Adrenal gland (tissue), 12 donors: ENCODE measurements around the gene HIPK2. TPM values are rescaled to one million over a fixed set of nuclear protein-coding genes. Genes with fewer than 3 reads are reported as not detected.

Experiments
- DNase-seq, 7 donors: peaks; one replicate each; pipeline ENCODE4 v3.0.0-alpha.2; 2019 to 2020
- H3K27ac ChIP-seq, 5 donors: fragments of 200-600 bp; sonication (generic) in 4 of 5; 1 replicate in 3 of 5; 2 replicates in 2 of 5; pipeline versions ENCODE4 v1.5.1 to v1.8.0; 2016 to 2020; ENCODE audit warnings: mild to moderate bottlenecking in 1 of 5
- H3K27me3 ChIP-seq: fragments of 200-600 bp; 2 replicates; pipeline ENCODE4 v1.8.0; 2021
- H3K36me3 ChIP-seq, 2 donors: fragments of 200-600 bp; replicated peaks in 1 of 2; 1 replicate in 1 of 2; 2 replicates in 1 of 2; pipeline versions ENCODE4 v1.5.1 to v1.8.0; 2018 to 2022
- H3K4me1 ChIP-seq, 2 donors: fragments of 200-600 bp; replicated peaks in 1 of 2; 1 replicate in 1 of 2; 2 replicates in 1 of 2; pipeline versions ENCODE4 v1.5.1 to v1.8.0; 2018 to 2021
- H3K4me3 ChIP-seq, 4 donors: fragments of 200-600 bp; sonication (generic) in 3 of 4; one replicate each; pipeline ENCODE4 v1.5.1; 2016 to 2018
- H3K9me3 ChIP-seq, 3 donors: fragments of 200-600 bp; sonication (generic) in 1 of 3; replicated peaks in 1 of 3; 1 replicate in 2 of 3; 2 replicates in 1 of 3; pipeline versions ENCODE4 v1.5.1 to v1.8.0; 2016 to 2021
- CTCF ChIP-seq, 6 experiments: fragments of 450-650 bp in 4 of 6; fragments of 200-600 bp in 2 of 6; sonication (generic) in 1 of 6; IDR thresholded peaks; 1 replicate in 5 of 6; 2 replicates in 1 of 6; pipeline versions ENCODE4 v1.5.1 to v1.8.0; 2016 to 2021; ENCODE audit warnings: antibody characterized with exemption in 6 of 6, mild to moderate bottlenecking in 2 of 6, moderate library complexity in 1 of 6
- POLR2A ChIP-seq, 2 donors: fragments of 450-650 bp; IDR thresholded peaks; one replicate each; pipeline ENCODE4 v1.6.1; 2017; ENCODE audit warnings: antibody characterized with exemption in 2 of 2, mild to moderate bottlenecking in 2 of 2, moderate library complexity in 1 of 2
- WGBS, 4 donors: extraction: QIAGEN DNeasy Blood & Tissue Kit in 2 of 4; methylation state at CpG; one replicate each; pipeline versions ENCODE4 v1.1.5 to v1.1.7; 2013 to 2017; 5-methylcytosine and 5-hydroxymethylcytosine counted together
- intact Hi-C, 2 donors: fragments of 100-400 bp; cut with DNase I; formaldehyde crosslinking; loops; one replicate each; pipeline versions ENCODE4 v1.14.1 to v1.15.0; 2022 to 2023
- polyA plus RNA-seq, 3 donors: library from polyadenylated mRNA; stranded (reverse); fragments of 200-250 nt in 2 of 3; fragments of 350-450 nt in 1 of 3; fragmentation: Illumina TruSeq in 1 of 3; extraction: RNeasy Lipid Tissue Mini Kit (QIAGEN cat#74804) in 1 of 3; gene quantifications; one replicate each; pipeline ENCODE4 v1.2.3, GENCODE V29; 2013 to 2014
- total RNA-seq, 9 donors: library from RNA; depleted of rRNA in 4 of 9; stranded (reverse); fragments of >200 nt in 4 of 9; fragments of 120-200 nt in 1 of 9; fragmentation: NEBNext Ultra II Directional in 1 of 9; extraction: Animal tissue kit (Norgen Biotek cat#: 25700) in 1 of 9; gene quantifications; one replicate each; pipeline versions ENCODE4 v1.1.0 to v1.2.4, GENCODE V29; 2013 to 2023
- donor health status: healthy with polysubstance abuse.
- donor health status: Bipolar disorder and iron deficiency.
- donor health status: DM: yes; HTN: yes; CAD: no.
- donor health status: DM: no; HTN: no; CAD: no.
- donor health status: DM: no; HTN: no; CAD: no.
- donor health status: DM: yes; HTN: yes; CAD: no.

Gene HIPK2
- total and polyA plus RNA-seq, 12 donors: 4.7 to 82.4 (median 49.8) TPM

- Histone ChIP-seq H3K4me1 (no peaks in the 10 kb centered on the region), H3K36me3 (peaks cover 0 to 51% of the 10 kb centered on the region in 2 donors), H3K27me3 (no peaks in the 10 kb centered on the region), H3K4me3 (no peak overlapping the region), H3K27ac (no peak overlapping the region), H3K9me3 (no peaks in the 10 kb centered on the region)
- no peak for TF ChIP-seq POLR2A (IDR thresholded peaks at IDR 0.05)
- no peak for TF ChIP-seq CTCF (IDR thresholded peaks at IDR 0.05)
- DNase-seq: no peak
- intact Hi-C loops: loop anchor here (5.0 to 10.0 kb wide), 2 partner anchors 119 to 379 kb away; no protein-coding TSS in a partner anchor
- WGBS, 4 donors: 90 to 99% (median 93%) methylated on average over 4 of the region's 4 CpGs
These were observed 154.3 kb downstream of the HIPK2 start for GRCh38 chr7:139623518-139623917.

DNA sequence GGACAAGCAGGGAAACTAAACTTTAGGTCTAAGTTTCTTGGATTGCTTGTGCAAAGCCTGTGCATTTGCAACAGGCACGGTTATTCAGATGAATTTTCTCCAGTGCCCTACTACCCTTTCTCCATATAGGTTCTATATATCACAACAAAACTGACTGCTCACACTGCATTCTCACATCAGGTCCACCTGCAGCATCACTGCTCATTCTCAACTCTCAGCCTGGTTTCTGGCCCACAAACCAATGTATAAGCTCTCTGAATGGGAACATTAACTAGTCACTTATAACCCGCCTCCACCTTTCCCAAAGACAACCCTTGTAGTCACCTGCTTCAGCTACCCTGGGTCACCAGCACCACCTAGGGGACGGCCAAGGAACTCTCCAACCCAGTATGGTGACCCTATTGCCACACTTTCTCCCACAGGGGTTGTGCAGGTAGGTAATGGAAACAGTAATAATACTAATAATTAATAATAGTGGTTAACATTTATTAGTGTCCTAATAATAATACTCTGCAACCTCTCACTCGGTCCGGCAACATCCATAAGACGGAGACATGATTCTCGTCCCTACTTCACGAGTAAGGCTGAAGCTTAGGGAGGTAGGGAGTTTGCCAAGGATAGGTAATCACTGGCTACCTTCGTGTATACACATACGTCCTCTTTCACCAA is 157.0 kb downstream of the HIPK2 start:
- H3K9me3 ChIP-seq: no peaks in the 10 kb centered on the region
- no peaks in the 10 kb centered on the region for H3K27me3 ChIP-seq
- DNase-seq: peak in 4 of 7 donors; percentile 31 to 45 (median 38)
- WGBS, 4 donors: 88 to 92% (median 90%) methylated on average over 10 of the region's 10 CpGs
- H3K4me1 ChIP-seq: no peaks in the 10 kb centered on the region
- H3K4me3 ChIP-seq: no peak overlapping the region
- no peak for TF ChIP-seq POLR2A (IDR thresholded peaks at IDR 0.05)
- TF ChIP-seq CTCF (IDR thresholded peaks at IDR 0.05): peak; percentile 29 to 53 (median 48)
- H3K36me3 ChIP-seq: peaks cover 0 to 48% of the 10 kb centered on the region in 2 donors
- intact Hi-C loops: loop anchor here (5.0 to 10.0 kb wide), 2 partner anchors 116 to 381 kb away; no protein-coding TSS in a partner anchor
- no peak overlapping the region for H3K27ac ChIP-seq

DNA sequence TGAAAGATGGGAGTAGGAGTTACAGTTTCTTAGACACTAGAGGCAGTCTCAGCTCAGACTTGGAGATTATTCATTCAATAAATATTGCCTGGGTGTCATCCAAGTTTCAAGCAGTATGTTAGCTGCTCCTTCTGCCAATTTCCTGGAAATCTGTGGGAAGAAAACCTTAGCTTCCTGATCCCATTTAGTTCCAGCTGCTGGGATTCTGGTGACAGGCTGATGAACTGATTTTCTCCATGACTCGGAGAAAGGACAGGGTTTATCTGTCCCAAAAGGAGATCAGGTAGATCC is 158.5 kb downstream of the HIPK2 start:
- no peak for DNase-seq

More for the DNA sequence above, 158.5 kb downstream of the HIPK2 start:
- no peaks in the 10 kb centered on the region for H3K27me3 ChIP-seq
- no peak overlapping the region for H3K27ac ChIP-seq
- H3K9me3 ChIP-seq: no peaks in the 10 kb centered on the region
- TF ChIP-seq POLR2A (IDR thresholded peaks at IDR 0.05) (no peak), CTCF (IDR thresholded peaks at IDR 0.05) (no peak)
- intact Hi-C loops: no loop called here
- no peaks in the 10 kb centered on the region for H3K4me1 ChIP-seq
- peaks cover 0 to 36% of the 10 kb centered on the region in 2 donors for H3K36me3 ChIP-seq
- H3K4me3 ChIP-seq: no peak overlapping the region
- 57 to 74% (median 70%) methylated on average over 1 of the region's 1 CpG for WGBS, 4 donors
